HS-27A (cell line): ENCODE results near the gene ADAP1.
"Not testable (repeated sequence)": the region's sequence is repeated elsewhere in the genome, so short reads cannot be mapped to it uniquely, and the experiment has no call there.

Experiments
- DNase-seq: peaks from one replicate; pipeline ENCODE4 v3.0.0-alpha.2; 2012; ENCODE audit warnings: low read depth, missing footprints

Gene ADAP1

GRCh38 chr7:880450-880849 is 74.0 kb downstream of the ADAP1 start:
- no peak for DNase-seq

- DNase-seq: no peak
These were observed 74.8 kb downstream of the ADAP1 start for GRCh38 chr7:879706-880105.

- DNase-seq: no peak
These were observed 75.4 kb downstream of the ADAP1 start for GRCh38 chr7:879093-879492.

- no peak for DNase-seq
These were observed 76.9 kb downstream of the ADAP1 start for GRCh38 chr7:877312-878232.

- DNase-seq: no peak
These were observed 77.5 kb downstream of the ADAP1 start for GRCh38 chr7:876972-877311.

GRCh38 chr7:876077-876971 is 78.2 kb downstream of the ADAP1 start, which contains the start of gene GET4:
GET4 (plus strand) TSS chr7:876554; CDS start chr7:876646, 92 bp downstream.
- peak; percentile 5 for DNase-seq

- DNase-seq: no peak
These were observed 78.9 kb downstream of the ADAP1 start for GRCh38 chr7:875476-876076.

- DNase-seq: no peak
These were observed 79.4 kb downstream of the ADAP1 start for GRCh38 chr7:875051-875450.

GRCh38 chr7:874031-874749 is 80.3 kb downstream of the ADAP1 start:
- DNase-seq: no peak

GRCh38 chr7:873367-874002 is 81.0 kb downstream of the ADAP1 start:
- DNase-seq: peak; percentile 7

- not testable (repeated sequence) for DNase-seq
These were observed 81.8 kb downstream of the ADAP1 start for GRCh38 chr7:872685-873084.

- DNase-seq: no peak
These were observed 82.5 kb downstream of the ADAP1 start for GRCh38 chr7:871900-872537.

GRCh38 chr7:869348-869747 is 85.1 kb downstream of the ADAP1 start:
- DNase-seq: no peak

- DNase-seq: no peak
These were observed 86.3 kb downstream of the ADAP1 start for GRCh38 chr7:868189-868486.

- no peak for DNase-seq
These were observed 86.9 kb downstream of the ADAP1 start for GRCh38 chr7:867406-868188.

GRCh38 chr7:867001-867405 is 87.5 kb downstream of the ADAP1 start:
- DNase-seq: no peak

GRCh38 chr7:865921-866320 is 88.6 kb downstream of the ADAP1 start:
- DNase-seq: no peak

- DNase-seq: no peak
These were observed 91.4 kb downstream of the ADAP1 start for GRCh38 chr7:863106-863505.

- no peak for DNase-seq
These were observed 92.3 kb downstream of the ADAP1 start for GRCh38 chr7:862157-862556.

- DNase-seq: no peak
These were observed 93.3 kb downstream of the ADAP1 start for GRCh38 chr7:861222-861621.
